Gastroesophageal sphincter (tissue), 4 donors: Measurements from ENCODE around the gene ARHGAP18. TPM values are rescaled to one million over a fixed set of nuclear protein-coding genes. Genes with fewer than 3 reads are reported as not detected.

ENCODE experiments used
- ATAC-seq: fragments of 150-250 bp; one replicate; pipeline ENCODE4 v1.9.1; 2016; ENCODE audit warnings: mild to moderate bottlenecking, moderate library complexity
- H3K27ac ChIP-seq, 4 donors: fragments of 200-600 bp; sonication (generic) in 3 of 4; 1 replicate in 3 of 4; 2 replicates in 1 of 4; pipeline ENCODE4 v1.5.1; 2016 to 2019
- H3K27me3 ChIP-seq: fragments of 200-600 bp; sonication (generic); one replicate; pipeline ENCODE4 v1.5.1; 2019
- H3K36me3 ChIP-seq, 2 donors: fragments of 200-600 bp; sonication (generic); one replicate each; pipeline ENCODE4 v1.5.1; 2019; ENCODE audit warnings: control low read depth in 1 of 2
- H3K4me1 ChIP-seq, 3 donors: fragments of 200-600 bp; sonication (generic); 1 replicate in 2 of 3; 2 replicates in 1 of 3; pipeline ENCODE4 v1.5.1; 2016 to 2019; ENCODE audit warnings: control low read depth in 2 of 3
- H3K4me3 ChIP-seq, 2 donors: fragments of 200-600 bp; sonication (generic); one replicate each; pipeline ENCODE4 v1.5.1; 2019; ENCODE audit warnings: mild to moderate bottlenecking in 1 of 2, moderate library complexity in 1 of 2
- H3K9me3 ChIP-seq, 3 donors: fragments of 200-600 bp; sonication (generic); one replicate each; pipeline ENCODE4 v1.5.1; 2017 to 2019; ENCODE audit warnings: control low read depth in 2 of 3
- CTCF ChIP-seq, 4 experiments: fragments of 200-600 bp in 2 of 4; fragments of 450-650 bp in 2 of 4; sonication (generic) in 1 of 4; IDR thresholded peaks; one replicate each; pipeline ENCODE4 v1.5.1; 2017 to 2019; ENCODE audit warnings: antibody characterized with exemption in 4 of 4, mild to moderate bottlenecking in 2 of 4, moderate library complexity in 2 of 4
- EP300 ChIP-seq: sonication (generic); formaldehyde crosslinking; IDR thresholded peaks from one replicate; pipeline ENCODE4 v1.6.1; 2017; ENCODE audit warnings: antibody characterized with exemption, mild to moderate bottlenecking
- POLR2A ChIP-seq, 2 donors: fragments of 450-650 bp; IDR thresholded peaks; one replicate each; pipeline ENCODE4 v1.6.1; 2017; ENCODE audit warnings: antibody characterized with exemption in 2 of 2, mild to moderate bottlenecking in 2 of 2, moderate library complexity in 1 of 2
- POLR2AphosphoS5 ChIP-seq: sonication (generic); formaldehyde crosslinking; IDR thresholded peaks from one replicate; pipeline ENCODE4 v1.6.1; 2017; ENCODE audit warnings: antibody characterized with exemption
- WGBS, 2 donors: methylation state at CpG; one replicate each; pipeline ENCODE4 v1.1.5; 2018; ENCODE audit warnings: low coverage in 1 of 2; 5-methylcytosine and 5-hydroxymethylcytosine counted together
- total RNA-seq, 4 donors: library from RNA; depleted of rRNA; stranded (reverse); fragments of >200 nt; gene quantifications; one replicate each; pipeline ENCODE4 v1.1.0, GENCODE V29; 2016

ARHGAP18 gene
- 10 to 100 TPM in 2 of 4 donors, 1 to 10 TPM in 2; 2.8 to 15.0 (median 9.4) TPM for total RNA-seq

- H3K4me1 ChIP-seq = peaks cover 0 to 23% (median 3%) of the 10 kb centered on the region in 3 donors
- TF ChIP-seq POLR2A (IDR thresholded peaks at IDR 0.05) = peak; percentile 32 to 33
- TF ChIP-seq EP300 = no peak
- TF ChIP-seq POLR2AphosphoS5 = peak; percentile 54
- no peak for TF ChIP-seq CTCF (IDR thresholded peaks at IDR 0.05)
These were observed at the start of gene ARHGAP18 for GRCh38 chr6:129709769-129710449. TSS of gene ARHGAP18 (minus strand) at chr6:129710177. CDS start at chr6:129710136, 41 bp downstream.

GRCh38 chr6:129755787-129756186 lies 45.8 kb upstream of the ARHGAP18 start:
- H3K4me3 ChIP-seq = no peak overlapping the region
- H3K4me1 ChIP-seq = peaks cover 0 to 8% (median 0%) of the 10 kb centered on the region in 3 donors
- no peaks in the 10 kb centered on the region for H3K9me3 ChIP-seq
- H3K27me3 ChIP-seq = no peaks in the 10 kb centered on the region
- H3K36me3 ChIP-seq = no peaks in the 10 kb centered on the region
- no peak for ATAC-seq
- H3K27ac ChIP-seq = no peak overlapping the region
- no peak for TF ChIP-seq CTCF (IDR thresholded peaks at IDR 0.05)
- TF ChIP-seq POLR2AphosphoS5 = no peak
- TF ChIP-seq POLR2A (IDR thresholded peaks at IDR 0.05) = no peak
- TF ChIP-seq EP300 = no peak
- 95 to 100% methylated on average over 1 of the region's 1 CpG for WGBS, 2 donors

More at GRCh38 chr6:129709769-129710449, at the start of gene ARHGAP18:
- H3K27me3 ChIP-seq = no peaks in the 10 kb centered on the region
- WGBS, 2 donors = 1 to 2% methylated on average over 9 to 12 of the region's 23 CpGs
- peak within 1 kb of the TSS; percentile 56 to 63 for H3K4me3 ChIP-seq
- H3K27ac ChIP-seq = peak within 1 kb of the TSS; percentile 43 to 78 (median 76)
- no peaks in the 10 kb centered on the region for H3K36me3 ChIP-seq
- ATAC-seq = peak; percentile 95
- H3K9me3 ChIP-seq = no peaks in the 10 kb centered on the region

GRCh38 chr6:129754750-129755149 lies 44.8 kb upstream of the ARHGAP18 start:
- no peaks in the 10 kb centered on the region for H3K36me3 ChIP-seq
- no peak for ATAC-seq
- TF ChIP-seq EP300 = no peak
- TF ChIP-seq POLR2A (IDR thresholded peaks at IDR 0.05) = no peak
- no peak for TF ChIP-seq CTCF (IDR thresholded peaks at IDR 0.05)
- TF ChIP-seq POLR2AphosphoS5 = no peak
- H3K27ac ChIP-seq = no peak overlapping the region
- H3K9me3 ChIP-seq = no peaks in the 10 kb centered on the region
- no peak overlapping the region for H3K4me3 ChIP-seq
- H3K27me3 ChIP-seq = no peaks in the 10 kb centered on the region
- WGBS, 2 donors = 79 to 88% methylated on average over 2 of the region's 2 CpGs
- H3K4me1 ChIP-seq = peaks cover 0 to 16% (median 0%) of the 10 kb centered on the region in 3 donors

- H3K4me3 ChIP-seq = no peak overlapping the region
- peaks cover 0 to 29% (median 7%) of the 10 kb centered on the region in 3 donors for H3K4me1 ChIP-seq
- no peak for TF ChIP-seq POLR2A (IDR thresholded peaks at IDR 0.05)
- no peak for TF ChIP-seq CTCF (IDR thresholded peaks at IDR 0.05)
- no peak for TF ChIP-seq POLR2AphosphoS5
- no peak for TF ChIP-seq EP300
- no peak for ATAC-seq
- no peaks in the 10 kb centered on the region for H3K27me3 ChIP-seq
- H3K9me3 ChIP-seq = no peaks in the 10 kb centered on the region
- H3K27ac ChIP-seq = no peak overlapping the region
- H3K36me3 ChIP-seq = no peaks in the 10 kb centered on the region
- 100% methylated on average over 2 of the region's 2 CpGs for WGBS, 2 donors
These were observed 43.4 kb upstream of the ARHGAP18 start for GRCh38 chr6:129753422-129753821.

- Histone ChIP-seq H3K9me3 (no peaks in the 10 kb centered on the region), H3K36me3 (no peaks in the 10 kb centered on the region), H3K27me3 (no peaks in the 10 kb centered on the region), H3K27ac (no peak overlapping the region), H3K4me3 (no peak overlapping the region), H3K4me1 (peaks cover 0 to 36% (median 7%) of the 10 kb centered on the region in 3 donors)
- TF ChIP-seq POLR2A (IDR thresholded peaks at IDR 0.05) (no peak), CTCF (IDR thresholded peaks at IDR 0.05) (no peak), POLR2AphosphoS5 (no peak), EP300 (no peak)
- WGBS, 2 donors = 56 to 60% methylated on average over 1 of the region's 1 CpG
- ATAC-seq = no peak
These were observed 41.4 kb upstream of the ARHGAP18 start for GRCh38 chr6:129751384-129751783.
